Activated CD4-positive, alpha-beta memory T cell treated with anti-CD3 and anti-CD28 coated beads for 36 hours (primary cell): ENCODE measurements around the gene UBR1. TPM values are rescaled to one million over a fixed set of nuclear protein-coding genes. Genes with fewer than 3 reads are reported as not detected.

Experiments used
- CTCF ChIA-PET: fragments of 350-600 bp; sonication (Branson Sonifier 250); formaldehyde crosslinking; loops from one replicate; lab custom pipeline; 2021; ENCODE audit warnings: antibody characterized with exemption, inconsistent platforms; lab: Charles Lee
- POLR2A ChIA-PET: fragments of 350-600 bp; sonication (Branson Sonifier 250); formaldehyde crosslinking; loops from one replicate; lab custom pipeline; 2021; ENCODE audit warnings: antibody characterized with exemption; lab: Charles Lee
- DNase-seq: peaks from one replicate; pipeline ENCODE4 v3.0.0-alpha.2; 2020
- H3K27ac Mint-ChIP-seq: one replicate; pipeline ENCODE4 v1.8.0; 2021; ENCODE audit warnings: mixed read lengths
- H3K27me3 Mint-ChIP-seq: one replicate; pipeline ENCODE4 v1.8.0; 2021; ENCODE audit warnings: mixed read lengths
- H3K36me3 Mint-ChIP-seq: one replicate; pipeline ENCODE4 v1.8.0; 2021; ENCODE audit warnings: mixed read lengths
- H3K4me1 Mint-ChIP-seq: one replicate; pipeline ENCODE4 v1.8.0; 2021; ENCODE audit warnings: low read depth, mixed read lengths
- H3K4me3 Mint-ChIP-seq: one replicate; pipeline ENCODE4 v1.8.0; 2021; ENCODE audit warnings: mild to moderate bottlenecking, mixed read lengths
- H3K9me3 Mint-ChIP-seq: one replicate; pipeline ENCODE4 v1.8.0; 2021; ENCODE audit warnings: mixed read lengths
- intact Hi-C: fragments of 100-400 bp; cut with micrococcal nuclease; formaldehyde crosslinking; loops from one replicate; pipeline ENCODE4 v1.15.1; 2023
- total RNA-seq, 2 experiments: library from RNA; stranded (reverse); gene quantifications; one replicate each; pipeline ENCODE4 v1.2.3, GENCODE V29; 2021

UBR1 gene
- total RNA-seq, 2 experiments from 2014 or later: 24.5 to 29.7 TPM

DNA sequence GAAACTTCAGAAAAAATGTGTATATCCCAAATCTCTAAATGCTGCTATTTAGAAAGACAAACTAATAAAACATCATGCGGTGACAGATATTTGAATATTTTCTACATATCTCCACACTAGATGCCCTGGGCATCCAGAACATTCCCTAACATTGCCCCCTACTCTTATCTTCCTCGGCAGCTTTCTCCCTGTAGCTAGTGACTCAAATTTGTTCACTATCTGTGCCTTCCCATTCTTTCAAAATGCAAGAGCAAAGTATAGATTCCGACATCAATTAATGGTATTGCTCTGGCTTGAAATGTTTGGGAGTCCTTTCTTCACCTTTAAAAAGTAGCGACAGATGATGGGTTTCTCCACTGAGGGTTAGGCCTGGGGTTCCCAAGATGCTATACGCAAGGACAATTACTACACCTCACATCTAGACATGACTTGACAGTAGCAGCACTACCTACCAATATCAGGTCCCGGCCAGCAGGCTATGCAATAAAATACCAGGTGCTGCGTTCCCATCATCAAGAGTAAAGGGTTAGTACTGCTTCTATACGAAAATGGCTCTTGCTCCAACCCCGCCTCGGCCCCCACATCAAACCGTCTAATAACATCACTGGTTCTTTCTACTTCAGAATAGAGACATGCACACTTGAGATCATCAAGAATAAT lies 631 bp downstream of the UBR1 start:
- DNase-seq: peak; percentile 42
- Mint-ChIP-seq H3K36me3 (peaks cover 31% of the 10 kb centered on the region), H3K27ac (peak overlapping the region; percentile 95), H3K27me3 (no peaks in the 10 kb centered on the region), H3K9me3 (no peaks in the 10 kb centered on the region), H3K4me1 (peaks cover 43% of the 10 kb centered on the region), H3K4me3 (peak overlapping the region; percentile 89)
- CTCF ChIA-PET: no interaction called here
- intact Hi-C loops: loop anchor here (1.0 to 5.0 kb wide), 3 partner anchors 18 to 222 kb away; partner anchors contain the start of gene TMEM62
- POLR2A ChIA-PET: no interaction called here

DNA sequence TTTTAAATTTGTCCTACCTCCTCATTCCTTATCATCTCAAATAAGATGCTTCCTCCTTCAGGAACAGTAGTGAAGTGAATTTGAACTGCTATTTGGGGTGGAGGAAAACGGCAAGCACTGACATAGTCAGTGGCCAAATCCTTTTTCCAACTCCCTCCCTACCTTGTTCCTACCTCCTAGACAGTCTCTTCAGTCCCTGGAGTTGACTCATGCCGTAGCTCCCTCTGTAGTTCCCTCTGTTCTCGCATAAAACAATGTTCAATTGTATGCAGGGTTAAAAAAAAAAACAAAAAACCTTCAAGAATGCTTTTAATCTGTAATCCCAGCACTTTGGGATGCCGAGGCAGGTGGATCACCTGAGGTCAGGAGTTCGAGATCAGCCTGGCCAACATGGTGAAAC lies 1.4 kb downstream of the UBR1 start:
- Mint-ChIP-seq H3K4me3 (no peak overlapping the region), H3K9me3 (no peaks in the 10 kb centered on the region), H3K27me3 (no peaks in the 10 kb centered on the region), H3K4me1 (peaks cover 47% of the 10 kb centered on the region), H3K27ac (no peak overlapping the region), H3K36me3 (peaks cover 33% of the 10 kb centered on the region)
- ChIA-PET POLR2A (no interaction called here), CTCF (interaction anchor here (0.9 kb wide), 1 partner anchor 18 kb away, joined by 3 read pairs; no protein-coding TSS in a partner anchor)
- intact Hi-C loops: no loop called here
- DNase-seq: no peak

DNA sequence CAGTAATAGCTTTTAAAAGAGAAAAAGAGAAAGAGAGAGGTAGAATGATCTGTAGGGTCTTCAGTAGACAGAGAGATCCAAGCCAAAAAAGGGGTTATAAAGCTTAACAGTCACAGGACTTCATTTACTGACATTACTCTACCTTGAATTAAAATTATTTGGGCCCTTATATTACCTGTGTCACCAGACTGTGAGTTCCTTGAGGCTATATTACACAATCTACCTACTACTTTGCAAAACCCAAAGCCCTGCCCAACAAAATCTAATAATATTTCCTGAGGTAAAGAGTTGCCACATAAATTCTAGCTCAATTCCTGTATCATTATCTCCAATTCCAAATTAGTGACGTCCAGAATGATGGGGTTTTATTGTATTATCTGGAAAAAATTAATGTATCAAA lies 1.9 kb downstream of the UBR1 start:
- Mint-ChIP-seq H3K4me3 (no peak overlapping the region), H3K27ac (no peak overlapping the region), H3K27me3 (no peaks in the 10 kb centered on the region), H3K9me3 (no peaks in the 10 kb centered on the region), H3K4me1 (peaks cover 47% of the 10 kb centered on the region), H3K36me3 (peaks cover 33% of the 10 kb centered on the region)
- intact Hi-C loops: no loop called here
- DNase-seq: no peak
- ChIA-PET CTCF (interaction anchor here (0.6 to 0.9 kb wide), 2 partner anchors 19 to 70 kb away, joined by 3 to 4 read pairs; no protein-coding TSS in a partner anchor), POLR2A (no interaction called here)

DNA sequence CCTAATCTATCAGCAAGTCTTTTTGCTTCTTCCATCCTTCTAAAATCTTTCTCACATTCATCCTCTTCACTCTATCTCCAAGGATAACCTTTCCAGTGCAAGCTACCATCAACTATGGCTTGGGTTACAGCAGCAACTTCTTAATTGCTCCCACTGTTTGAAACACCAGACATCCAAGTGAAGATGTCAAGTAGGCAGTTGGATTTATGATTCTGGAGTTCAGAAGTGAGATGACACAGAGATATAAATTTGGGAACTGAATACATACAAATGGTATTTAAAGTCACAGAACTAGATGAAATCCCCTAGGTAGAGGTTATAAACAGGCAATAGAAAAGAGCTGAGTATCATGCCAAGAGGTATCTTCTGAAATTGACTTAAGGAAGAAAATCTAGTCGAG lies 3.7 kb downstream of the UBR1 start:
- no peak overlapping the region for H3K27ac Mint-ChIP-seq
- H3K36me3 Mint-ChIP-seq: peaks cover 40% of the 10 kb centered on the region
- no peaks in the 10 kb centered on the region for H3K27me3 Mint-ChIP-seq
- no peak overlapping the region for H3K4me3 Mint-ChIP-seq
- DNase-seq: no peak
- H3K4me1 Mint-ChIP-seq: peaks cover 61% of the 10 kb centered on the region
- CTCF ChIA-PET: no interaction called here
- POLR2A ChIA-PET: no interaction called here
- intact Hi-C loops: no loop called here
- H3K9me3 Mint-ChIP-seq: no peaks in the 10 kb centered on the region

DNA sequence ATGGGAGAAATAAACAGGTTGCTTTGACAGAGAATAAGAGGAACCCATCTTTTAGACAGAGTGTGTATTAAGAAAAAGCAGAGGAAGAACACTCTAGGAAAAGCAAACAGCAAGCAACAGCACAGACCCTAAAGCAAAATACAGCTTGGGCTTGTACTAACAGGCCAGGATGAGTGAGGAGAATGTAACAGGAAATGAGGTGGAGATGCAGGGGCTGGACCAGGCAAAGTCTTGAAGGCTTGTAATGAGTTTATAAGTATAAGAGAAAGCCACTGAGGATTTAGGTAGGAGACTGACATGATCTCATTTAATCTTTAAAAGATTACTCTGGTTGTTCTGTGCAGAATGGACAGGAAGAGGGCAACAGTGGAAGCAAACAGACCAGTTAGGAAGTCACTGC lies 4.9 kb downstream of the UBR1 start:
- no peak for DNase-seq
- CTCF ChIA-PET: no interaction called here
- Mint-ChIP-seq H3K4me3 (no peak overlapping the region), H3K4me1 (peaks cover 63% of the 10 kb centered on the region), H3K9me3 (no peaks in the 10 kb centered on the region), H3K27ac (peak overlapping the region; percentile 3), H3K27me3 (no peaks in the 10 kb centered on the region), H3K36me3 (peaks cover 45% of the 10 kb centered on the region)
- intact Hi-C loops: no loop called here
- POLR2A ChIA-PET: no interaction called here

DNA sequence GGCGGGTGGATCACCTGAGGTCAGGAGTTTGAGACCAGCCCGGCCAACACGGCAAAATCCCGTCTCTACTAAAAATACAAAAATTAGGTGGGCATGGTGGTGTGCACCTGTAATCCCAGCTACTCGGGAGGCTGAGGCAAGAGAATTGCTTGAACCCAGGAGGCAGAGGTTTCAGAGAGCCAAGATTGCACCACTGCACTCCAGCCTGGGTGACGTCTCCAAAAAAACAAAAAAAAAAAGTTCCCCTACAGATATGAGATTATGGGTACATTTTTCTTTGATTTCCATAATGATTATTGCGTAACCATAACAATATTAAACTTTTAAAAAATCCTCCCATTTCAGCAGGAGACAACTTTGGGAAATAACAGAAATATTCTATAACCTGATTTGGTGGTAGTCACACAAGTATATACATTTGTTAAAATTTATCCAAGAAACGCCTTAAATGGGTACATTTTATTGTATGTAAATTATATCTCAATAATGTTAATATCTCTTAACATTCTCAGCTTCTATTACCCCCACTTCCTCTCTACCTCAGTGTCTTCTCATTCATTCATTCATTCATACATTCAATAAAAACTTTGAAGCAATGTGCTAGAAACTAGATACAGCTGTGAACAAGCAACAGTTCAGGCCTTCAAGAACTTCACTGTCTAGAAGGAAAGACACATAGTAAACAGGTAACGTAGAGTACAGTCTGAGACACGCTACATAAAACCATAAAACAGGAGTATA lies 6.6 kb downstream of the UBR1 start:
- no peak overlapping the region for H3K4me3 Mint-ChIP-seq
- no peak for DNase-seq
- ChIA-PET CTCF (no interaction called here), POLR2A (no interaction called here)
- intact Hi-C loops: no loop called here
- peaks cover 41% of the 10 kb centered on the region for H3K36me3 Mint-ChIP-seq
- no peaks in the 10 kb centered on the region for H3K9me3 Mint-ChIP-seq
- no peaks in the 10 kb centered on the region for H3K27me3 Mint-ChIP-seq
- H3K4me1 Mint-ChIP-seq: peaks cover 71% of the 10 kb centered on the region
- H3K27ac Mint-ChIP-seq: no peak overlapping the region

DNA sequence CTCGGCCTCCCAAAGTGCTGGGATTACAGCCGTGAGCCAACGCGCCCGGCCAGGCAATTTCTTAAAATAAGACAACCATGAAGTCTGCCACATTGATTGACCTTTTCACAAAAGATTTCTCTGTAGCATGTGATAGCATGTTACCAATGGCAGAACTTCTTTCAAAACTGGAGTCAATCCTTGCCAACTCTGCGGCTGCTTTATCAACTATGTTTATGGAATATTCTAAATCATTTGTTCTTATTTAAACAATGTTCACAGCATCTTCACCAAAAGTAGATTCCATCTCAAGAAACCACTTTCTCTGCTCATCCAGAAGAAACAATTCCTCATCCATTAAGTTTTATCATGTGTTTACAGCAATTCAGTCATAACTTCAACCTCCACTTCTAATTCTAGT lies 9.4 kb downstream of the UBR1 start:
- ChIA-PET CTCF (no interaction called here), POLR2A (no interaction called here)
- no peak overlapping the region for H3K4me3 Mint-ChIP-seq
- H3K36me3 Mint-ChIP-seq: peaks cover 29% of the 10 kb centered on the region
- no peaks in the 10 kb centered on the region for H3K9me3 Mint-ChIP-seq
- DNase-seq: no peak
- H3K27ac Mint-ChIP-seq: no peak overlapping the region
- peaks cover 55% of the 10 kb centered on the region for H3K4me1 Mint-ChIP-seq
- H3K27me3 Mint-ChIP-seq: no peaks in the 10 kb centered on the region
- intact Hi-C loops: no loop called here

DNA sequence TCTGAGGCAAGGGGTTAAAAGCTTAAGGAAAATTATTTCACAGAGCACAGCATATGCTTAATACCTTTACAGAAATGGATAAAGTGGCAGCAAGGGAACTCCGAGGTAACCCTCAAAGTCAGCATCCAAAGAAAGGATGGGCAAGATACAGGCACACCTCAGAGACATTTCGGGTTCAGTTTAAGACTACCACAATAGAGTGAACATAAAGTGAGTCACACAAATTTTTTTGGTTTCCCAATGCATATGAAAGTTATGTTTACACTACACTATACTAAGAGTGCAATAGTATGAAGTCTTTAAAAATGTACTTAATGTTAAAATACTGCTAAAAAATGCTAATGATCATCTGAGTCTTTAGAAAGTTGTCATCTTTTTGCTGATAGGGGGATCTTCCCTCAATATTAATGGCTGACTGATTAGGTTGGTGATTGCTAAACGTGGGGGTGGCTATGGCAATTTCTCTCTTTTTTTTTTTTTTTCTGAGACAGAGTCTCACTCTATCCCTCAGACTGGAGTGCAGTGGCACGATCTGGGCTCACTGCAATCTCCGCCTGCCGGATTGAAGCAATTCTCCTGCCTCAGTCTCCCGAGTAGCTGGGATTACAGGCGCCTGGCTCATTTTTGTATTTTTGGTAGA lies 10.0 kb downstream of the UBR1 start:
- no peak for DNase-seq
- intact Hi-C loops: no loop called here
- Mint-ChIP-seq H3K27me3 (no peaks in the 10 kb centered on the region), H3K4me1 (peaks cover 49% of the 10 kb centered on the region), H3K27ac (no peak overlapping the region), H3K9me3 (no peaks in the 10 kb centered on the region), H3K4me3 (no peak overlapping the region), H3K36me3 (peaks cover 24% of the 10 kb centered on the region)
- ChIA-PET POLR2A (interaction anchor here (0.8 kb wide), 1 partner anchor 10 kb away, joined by 3 read pairs; the partner anchor contains the start of gene UBR1), CTCF (interaction anchor here (0.7 kb wide), 1 partner anchor 190 kb away, joined by 4 read pairs; no protein-coding TSS in a partner anchor)

DNA sequence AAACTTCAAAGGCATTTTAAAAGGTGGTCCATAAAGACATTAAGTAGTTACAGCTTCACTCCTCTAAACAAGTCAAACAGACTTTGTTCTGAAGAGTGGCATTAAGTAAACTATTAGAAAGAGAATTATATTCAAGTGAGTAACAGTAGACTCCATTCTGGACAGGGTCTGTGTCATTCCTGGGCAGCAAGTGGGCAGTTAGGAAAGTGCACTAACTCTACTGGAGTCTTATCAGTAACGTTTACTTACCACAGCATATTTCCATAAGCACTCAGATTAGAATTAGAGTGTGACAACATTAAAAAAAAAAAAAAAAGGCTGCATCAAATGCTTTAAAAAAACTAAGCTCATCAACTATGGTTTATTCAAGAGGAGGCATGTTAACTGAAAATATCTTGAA lies 10.6 kb downstream of the UBR1 start:
- H3K27me3 Mint-ChIP-seq: no peaks in the 10 kb centered on the region
- H3K36me3 Mint-ChIP-seq: peaks cover 21% of the 10 kb centered on the region
- peaks cover 47% of the 10 kb centered on the region for H3K4me1 Mint-ChIP-seq
- H3K4me3 Mint-ChIP-seq: no peak overlapping the region
- CTCF ChIA-PET: interaction anchor here (0.7 kb wide), 1 partner anchor 190 kb away, joined by 4 read pairs; no protein-coding TSS in a partner anchor
- H3K9me3 Mint-ChIP-seq: no peaks in the 10 kb centered on the region
- H3K27ac Mint-ChIP-seq: no peak overlapping the region
- no peak for DNase-seq
- POLR2A ChIA-PET: interaction anchor here (0.8 kb wide), 1 partner anchor 11 kb away, joined by 3 read pairs; the partner anchor contains the start of gene UBR1
- intact Hi-C loops: no loop called here

DNA sequence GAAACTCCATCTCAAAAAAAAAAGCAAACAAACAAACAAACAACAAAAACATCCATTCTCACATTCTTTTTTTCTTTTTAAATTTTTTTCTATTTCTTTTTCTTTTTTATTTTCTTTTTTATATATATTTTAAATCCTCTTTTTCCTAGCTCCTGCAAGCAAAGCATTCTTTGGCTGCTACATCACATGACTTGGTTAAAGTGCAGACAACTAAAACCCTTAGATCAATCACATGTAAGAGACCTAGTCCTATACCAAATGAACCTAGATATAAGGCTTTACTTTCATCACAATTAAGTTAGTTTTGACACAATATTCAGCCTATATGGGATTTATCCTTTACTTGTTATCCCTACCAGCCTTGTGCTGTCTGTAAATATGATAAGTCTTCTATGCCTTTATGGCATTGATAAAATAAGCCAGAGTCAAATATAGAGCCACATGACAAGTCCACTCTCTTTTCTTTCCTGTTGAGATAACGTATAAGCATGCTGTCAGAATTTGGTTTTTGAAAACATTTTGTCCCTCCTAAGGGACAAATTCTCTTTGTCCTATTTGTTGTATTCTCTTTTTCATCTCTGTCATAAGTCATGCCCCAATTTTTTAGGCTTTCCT lies 11.3 kb downstream of the UBR1 start:
- CTCF ChIA-PET: interaction anchor here (0.6 kb wide), 1 partner anchor 33 kb away, joined by 3 read pairs; no protein-coding TSS in a partner anchor
- POLR2A ChIA-PET: no interaction called here
- DNase-seq: no peak
- Mint-ChIP-seq H3K4me3 (no peak overlapping the region), H3K27me3 (no peaks in the 10 kb centered on the region), H3K9me3 (no peaks in the 10 kb centered on the region), H3K4me1 (peaks cover 42% of the 10 kb centered on the region), H3K36me3 (peaks cover 23% of the 10 kb centered on the region), H3K27ac (no peak overlapping the region)
- intact Hi-C loops: no loop called here

DNA sequence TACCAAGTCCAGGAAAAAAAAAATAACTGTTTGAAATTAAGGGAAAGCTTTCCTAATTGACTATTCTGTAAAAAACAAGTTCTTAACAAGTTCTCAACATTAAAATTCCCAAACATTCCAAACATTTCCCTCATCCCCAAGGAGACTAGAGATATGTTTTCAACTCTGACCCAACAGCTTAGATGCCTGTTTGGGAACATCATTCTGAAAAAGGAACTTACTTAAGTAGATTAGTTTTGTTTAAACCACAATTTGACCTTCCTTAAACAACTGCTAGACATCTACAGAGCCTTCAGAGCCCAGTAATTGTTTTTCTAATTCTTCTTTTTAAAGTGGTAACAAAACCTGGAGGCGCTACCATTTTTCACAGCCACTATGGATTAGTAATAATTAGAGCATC lies 12.8 kb downstream of the UBR1 start:
- CTCF ChIA-PET: no interaction called here
- Mint-ChIP-seq H3K27ac (no peak overlapping the region), H3K27me3 (no peaks in the 10 kb centered on the region), H3K4me1 (peaks cover 35% of the 10 kb centered on the region), H3K36me3 (peaks cover 22% of the 10 kb centered on the region), H3K4me3 (no peak overlapping the region), H3K9me3 (no peaks in the 10 kb centered on the region)
- POLR2A ChIA-PET: no interaction called here
- DNase-seq: no peak
- intact Hi-C loops: no loop called here

DNA sequence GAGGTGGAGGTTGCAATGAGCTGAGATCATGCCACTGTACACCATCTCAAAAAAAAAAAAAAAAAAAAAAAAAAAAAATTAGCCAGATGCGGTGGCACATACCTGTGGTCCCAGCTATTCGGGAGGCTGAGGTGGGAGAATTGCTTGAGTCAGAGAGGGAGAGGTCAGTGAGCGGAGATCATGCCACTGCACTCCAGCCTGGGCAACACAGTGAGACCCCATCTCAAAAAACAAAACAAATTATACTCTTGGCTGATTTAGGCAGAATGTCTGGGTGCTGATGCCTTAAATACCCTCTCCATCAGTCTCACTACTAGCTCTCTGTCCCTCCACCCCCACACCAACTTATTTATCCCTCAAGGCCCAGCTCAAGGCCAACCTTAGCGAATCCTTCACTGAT lies 14.0 kb downstream of the UBR1 start:
- no peaks in the 10 kb centered on the region for H3K9me3 Mint-ChIP-seq
- CTCF ChIA-PET: no interaction called here

More for the DNA sequence above, 14.0 kb downstream of the UBR1 start:
- POLR2A ChIA-PET: no interaction called here
- Mint-ChIP-seq H3K36me3 (peaks cover 15% of the 10 kb centered on the region), H3K27me3 (no peaks in the 10 kb centered on the region), H3K27ac (no peak overlapping the region), H3K4me3 (no peak overlapping the region), H3K4me1 (peaks cover 30% of the 10 kb centered on the region)
- DNase-seq: no peak
- intact Hi-C loops: no loop called here
